Chondrocyte (in vitro differentiated cells): ENCODE data around the gene CNGA2. TPM values are rescaled to one million over a fixed set of nuclear protein-coding genes. Genes with fewer than 3 reads are reported as not detected.

Experiments used
- DNase-seq: peaks from one replicate; pipeline ENCODE4 v3.0.0; 2021; ENCODE audit warnings: mixed read lengths, low spot score
- H3K27ac Mint-ChIP-seq: one replicate; pipeline ENCODE4 v1.8.0; 2021; ENCODE audit warnings: mild to moderate bottlenecking, moderate library complexity, mixed read lengths; ENCODE audit not compliant: unreplicated experiment
- H3K27me3 Mint-ChIP-seq: 2 replicates; pipeline ENCODE4 v1.8.0; 2021; ENCODE audit warnings: low read depth, mixed read lengths
- H3K36me3 Mint-ChIP-seq: 2 replicates; pipeline ENCODE4 v1.8.0; 2021; ENCODE audit warnings: low read depth, mixed read lengths
- H3K4me1 Mint-ChIP-seq: 2 replicates; pipeline ENCODE4 v1.8.0; 2021; ENCODE audit warnings: low read depth, mild to moderate bottlenecking, mixed read lengths
- H3K4me3 Mint-ChIP-seq: one replicate; pipeline ENCODE4 v1.8.0; 2021; ENCODE audit warnings: mild to moderate bottlenecking, moderate library complexity, mixed read lengths; ENCODE audit not compliant: unreplicated experiment
- H3K9me3 Mint-ChIP-seq: 2 replicates; pipeline ENCODE4 v1.8.0; 2021; ENCODE audit warnings: low read depth, mixed read lengths
- total RNA-seq: library from RNA; stranded (reverse); gene quantifications from 3 replicates; pipeline ENCODE4 v1.2.1, GENCODE V29; 2021
- TF ChIP-seq, protein P1 (sequence below): fragments of 200-600 bp; sonication (generic); IDR thresholded peaks from 2 replicates; pipeline ENCODE4 v1.5.0; 2021; ENCODE audit warnings: antibody characterized with exemption, mild to moderate bottlenecking, moderate library complexity

The CNGA2 gene
- total RNA-seq, 1 donor from 2014 or later, result not detected

DNA sequence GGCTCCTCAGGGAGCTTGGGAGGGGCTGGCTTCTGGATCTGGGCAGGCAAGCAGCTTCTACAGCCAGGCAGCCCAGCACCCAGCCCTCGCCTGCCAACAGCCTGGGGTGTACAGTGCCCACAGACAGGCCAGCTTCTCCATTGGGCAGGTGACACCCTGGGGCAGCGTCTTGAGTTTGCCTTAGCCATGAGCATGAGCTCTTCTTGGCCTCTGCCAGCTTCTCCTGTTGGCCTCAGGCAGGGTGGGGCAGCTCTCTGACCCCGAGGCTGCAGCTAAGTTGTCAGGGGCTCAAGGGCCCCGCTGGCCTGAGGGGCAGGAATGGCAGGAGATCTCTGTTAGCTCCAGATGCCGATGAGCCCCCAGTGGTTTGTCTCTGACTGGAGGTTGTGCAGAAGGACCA lies 7.8 kb upstream of the CNGA2 start:
- H3K9me3 Mint-ChIP-seq, result peaks cover 16% of the 10 kb centered on the region
- no peak overlapping the region for H3K27ac Mint-ChIP-seq
- no peak overlapping the region for H3K4me3 Mint-ChIP-seq
- no peaks in the 10 kb centered on the region for H3K36me3 Mint-ChIP-seq
- DNase-seq, result no peak
- no peaks in the 10 kb centered on the region for H3K4me1 Mint-ChIP-seq
- H3K27me3 Mint-ChIP-seq, result no peaks in the 10 kb centered on the region
- TF ChIP-seq, protein P1, sequence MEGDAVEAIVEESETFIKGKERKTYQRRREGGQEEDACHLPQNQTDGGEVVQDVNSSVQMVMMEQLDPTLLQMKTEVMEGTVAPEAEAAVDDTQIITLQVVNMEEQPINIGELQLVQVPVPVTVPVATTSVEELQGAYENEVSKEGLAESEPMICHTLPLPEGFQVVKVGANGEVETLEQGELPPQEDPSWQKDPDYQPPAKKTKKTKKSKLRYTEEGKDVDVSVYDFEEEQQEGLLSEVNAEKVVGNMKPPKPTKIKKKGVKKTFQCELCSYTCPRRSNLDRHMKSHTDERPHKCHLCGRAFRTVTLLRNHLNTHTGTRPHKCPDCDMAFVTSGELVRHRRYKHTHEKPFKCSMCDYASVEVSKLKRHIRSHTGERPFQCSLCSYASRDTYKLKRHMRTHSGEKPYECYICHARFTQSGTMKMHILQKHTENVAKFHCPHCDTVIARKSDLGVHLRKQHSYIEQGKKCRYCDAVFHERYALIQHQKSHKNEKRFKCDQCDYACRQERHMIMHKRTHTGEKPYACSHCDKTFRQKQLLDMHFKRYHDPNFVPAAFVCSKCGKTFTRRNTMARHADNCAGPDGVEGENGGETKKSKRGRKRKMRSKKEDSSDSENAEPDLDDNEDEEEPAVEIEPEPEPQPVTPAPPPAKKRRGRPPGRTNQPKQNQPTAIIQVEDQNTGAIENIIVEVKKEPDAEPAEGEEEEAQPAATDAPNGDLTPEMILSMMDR, result no peak

DNA sequence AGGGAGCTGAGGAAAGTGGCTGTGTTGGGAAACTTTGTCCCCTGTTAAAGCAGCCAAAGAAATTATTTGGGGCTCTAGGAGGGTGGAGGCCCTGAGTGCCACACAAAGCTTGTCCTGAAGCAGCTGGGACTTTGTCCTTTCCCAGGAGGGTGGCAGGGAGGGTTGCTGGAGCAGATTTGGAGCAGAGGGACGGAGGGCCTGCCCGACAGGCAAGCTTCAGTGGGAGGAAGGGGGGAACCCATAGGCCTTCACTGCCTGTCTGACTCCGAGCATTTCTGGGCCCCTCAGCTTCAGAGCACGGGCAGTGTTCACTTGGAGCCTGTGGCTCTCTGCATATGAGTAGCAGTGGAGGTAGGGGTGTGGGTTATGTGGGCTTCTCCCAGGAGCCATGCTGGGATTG lies 7.2 kb upstream of the CNGA2 start:
- no peak for DNase-seq
- H3K27ac Mint-ChIP-seq, result no peak overlapping the region
- H3K36me3 Mint-ChIP-seq, result no peaks in the 10 kb centered on the region

DNA sequence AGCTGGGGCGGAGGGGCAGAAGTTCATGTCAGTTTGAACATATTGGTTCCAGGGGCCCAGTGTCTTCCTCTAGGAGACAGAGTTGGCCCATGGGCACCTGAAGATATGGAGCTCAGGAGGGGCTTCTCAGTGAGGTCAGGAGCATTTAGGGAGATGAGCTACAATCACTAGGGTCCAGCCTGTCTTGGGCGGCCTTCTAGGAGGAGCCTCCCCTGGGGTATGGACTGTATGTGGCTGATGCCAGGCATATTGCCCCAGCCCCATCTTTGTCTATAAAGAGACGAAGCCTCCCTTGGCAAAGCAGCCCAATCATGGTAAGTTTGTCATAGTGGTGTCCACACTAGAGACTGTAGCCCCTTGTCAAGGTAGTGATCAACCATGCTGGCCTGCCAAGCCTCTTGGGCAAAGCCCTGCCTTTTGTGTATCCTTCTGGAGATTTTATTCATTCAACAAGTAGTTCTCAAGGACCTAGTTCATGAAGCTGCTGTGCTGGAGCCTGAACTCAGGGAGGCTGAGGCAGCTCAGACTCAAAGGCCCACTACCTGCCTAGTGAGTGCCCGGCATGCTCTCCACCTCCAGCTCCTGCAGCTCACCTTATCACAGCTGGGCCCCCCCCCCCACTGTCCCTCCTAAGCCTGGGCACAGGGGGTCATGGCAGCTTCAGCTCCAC lies 5.4 kb upstream of the CNGA2 start:
- Mint-ChIP-seq H3K36me3 (no peaks in the 10 kb centered on the region), H3K4me3 (no peak overlapping the region), H3K9me3 (peaks cover 10% of the 10 kb centered on the region), H3K4me1 (no peaks in the 10 kb centered on the region), H3K27ac (no peak overlapping the region), H3K27me3 (no peaks in the 10 kb centered on the region)
- no peak for DNase-seq
- TF ChIP-seq, protein P1, result no peak

More for the DNA sequence above, 7.2 kb upstream of the CNGA2 start:
- no peak overlapping the region for H3K4me3 Mint-ChIP-seq
- no peaks in the 10 kb centered on the region for H3K27me3 Mint-ChIP-seq
- TF ChIP-seq, protein P1, result no peak
- no peaks in the 10 kb centered on the region for H3K4me1 Mint-ChIP-seq
- H3K9me3 Mint-ChIP-seq, result peaks cover 16% of the 10 kb centered on the region

DNA sequence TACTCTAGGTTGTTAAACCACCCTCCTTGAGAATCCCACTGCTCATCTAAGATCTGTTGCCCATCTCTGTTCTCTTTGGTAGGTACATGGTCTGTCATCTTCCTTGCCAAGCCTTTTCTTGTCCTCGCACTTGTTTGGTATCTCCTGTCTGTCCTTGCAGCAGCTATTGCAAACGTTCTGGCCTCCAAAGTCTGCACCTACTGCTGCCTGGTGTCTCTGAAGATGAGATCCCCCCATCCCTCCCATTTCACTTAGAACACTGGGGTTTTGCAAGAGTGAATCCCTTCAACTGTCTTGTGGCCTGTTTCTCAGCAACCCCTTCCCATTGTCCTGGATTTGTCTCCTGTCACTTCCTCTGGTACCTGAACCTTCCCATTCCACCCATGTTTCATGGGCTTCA lies 673 bp downstream of the CNGA2 start:
- H3K4me1 Mint-ChIP-seq, result no peaks in the 10 kb centered on the region
- peaks cover 1% of the 10 kb centered on the region for H3K27me3 Mint-ChIP-seq
- H3K4me3 Mint-ChIP-seq, result no peak overlapping the region
- peaks cover 2% of the 10 kb centered on the region for H3K36me3 Mint-ChIP-seq
- no peak overlapping the region for H3K27ac Mint-ChIP-seq
- peaks cover 12% of the 10 kb centered on the region for H3K9me3 Mint-ChIP-seq
- TF ChIP-seq, protein P1, result no peak
- no peak for DNase-seq

DNA sequence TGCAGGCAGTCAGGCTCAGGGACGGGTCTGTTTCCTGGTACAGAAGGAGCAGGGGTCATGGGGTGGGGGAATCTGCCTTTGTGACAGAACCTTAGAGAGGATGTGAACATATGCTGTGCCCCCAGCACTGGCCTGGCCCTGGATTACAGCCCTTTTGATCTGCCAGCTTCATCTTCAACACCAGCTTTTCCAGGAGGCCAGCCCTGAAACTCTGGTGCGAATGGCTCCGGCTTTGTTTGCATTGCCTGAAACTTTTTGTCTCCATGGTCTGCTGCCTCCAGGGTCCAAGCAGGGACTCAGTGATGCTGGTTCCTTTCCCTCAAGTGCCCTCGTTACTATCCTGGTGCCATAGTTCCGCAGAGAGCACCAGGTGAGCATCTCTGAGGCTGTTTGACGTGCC lies 2.1 kb downstream of the CNGA2 start:
- peaks cover 19% of the 10 kb centered on the region for H3K9me3 Mint-ChIP-seq
- TF ChIP-seq, protein P1, result no peak
- no peak overlapping the region for H3K4me3 Mint-ChIP-seq
- H3K27me3 Mint-ChIP-seq, result peaks cover 1% of the 10 kb centered on the region
- H3K4me1 Mint-ChIP-seq, result no peaks in the 10 kb centered on the region
- H3K36me3 Mint-ChIP-seq, result peaks cover 2% of the 10 kb centered on the region
- no peak for DNase-seq
- H3K27ac Mint-ChIP-seq, result no peak overlapping the region
